Measurements from ENCODE around the gene FSCN2. TPM values are rescaled to one million over a fixed set of nuclear protein-coding genes. Genes with fewer than 3 reads are reported as not detected.

The FSCN2 gene
- total and polyA plus RNA-seq, 2 donors (not counting 3 experiments of a cell fraction or from before 2014, with no cell fraction given) = 0.32 to 0.71 TPM

DNA sequence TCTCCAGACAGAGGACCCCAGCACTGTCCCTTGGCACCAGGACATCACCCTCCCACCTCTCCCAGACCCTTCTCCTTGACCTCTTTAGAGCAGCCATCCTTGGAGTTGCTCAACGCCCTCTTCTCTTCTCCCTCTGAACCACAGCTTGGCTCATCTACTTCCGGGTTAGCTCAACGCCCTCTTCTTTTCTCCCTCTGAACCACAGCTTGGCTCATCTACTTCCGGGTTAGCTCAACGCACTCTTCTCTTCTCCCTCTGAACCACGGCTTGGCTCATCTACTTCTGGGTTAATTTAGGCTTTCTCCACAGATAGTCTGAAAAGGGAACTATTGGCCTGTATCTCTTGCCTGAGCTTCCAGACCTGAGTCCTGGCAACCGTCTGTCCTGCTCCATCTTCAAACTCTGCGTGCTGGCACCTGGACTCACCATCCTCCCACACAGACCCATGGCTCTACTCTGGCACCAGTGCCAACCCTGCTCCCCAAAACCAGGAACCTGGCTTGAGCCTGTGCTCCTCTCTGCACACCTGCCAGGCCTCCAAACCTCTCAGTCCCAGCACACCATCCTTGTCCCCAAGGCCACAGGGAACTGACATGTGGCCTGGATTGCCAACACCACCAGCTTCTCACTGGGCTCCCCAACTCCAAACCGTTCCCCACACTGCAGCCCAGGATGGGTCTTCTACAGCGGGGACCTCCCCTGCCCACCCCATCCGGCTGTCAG lies 49.3 kb downstream of the FSCN2 start:
- FAIRE-seq = no peak
- dilution Hi-C loops (cut with MboI; ENCODE audit: extremely low pct_ligation_motif_present, low sequenced_read_pairs) = no loop called here
- no peak overlapping the region for H3K4me3 ChIP-seq (replicated peaks in 1 of 3; ENCODE audit: insufficient read depth in 1 of 3, low read depth in 1 of 3, low read length in 3 of 3)
- H3K9ac ChIP-seq (replicated peaks; ENCODE audit: extremely low read depth, insufficient read depth, low read length) = no peak overlapping the region
- peaks cover 51% of the 10 kb centered on the region for H3K79me2 ChIP-seq (ENCODE audit: control insufficient read depth, insufficient read depth, low read length)
- BruUV-seq (replicated peaks) = no TSS peak
- ChIA-PET CTCF (interaction anchor here (0.8 to 2.7 kb wide), 4 partner anchors 11 to 24 kb away, joined by 3 to 18 read pairs (median 8); no protein-coding TSS in a partner anchor), POLR2A (interaction anchor here (1.4 to 1.5 kb wide), 2 partner anchors 10 to 11 kb away, joined by 5 to 13 read pairs; no protein-coding TSS in a partner anchor)
- H4K20me1 ChIP-seq (replicated peaks; ENCODE audit: control insufficient read depth, extremely low read depth, insufficient read depth, low read length) = no peaks in the 10 kb centered on the region
- H2AFZ ChIP-seq (ENCODE audit: low read depth, low read length) = no peak overlapping the region
- TF ChIP-seq, protein P1, sequence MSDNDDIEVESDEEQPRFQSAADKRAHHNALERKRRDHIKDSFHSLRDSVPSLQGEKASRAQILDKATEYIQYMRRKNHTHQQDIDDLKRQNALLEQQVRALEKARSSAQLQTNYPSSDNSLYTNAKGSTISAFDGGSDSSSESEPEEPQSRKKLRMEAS (IDR thresholded peaks at IDR 0.05; ENCODE audit: insufficient read depth, insufficient read length) = no peak
- TF ChIP-seq CTCF (IDR thresholded peaks at IDR 0.05; ENCODE audit: extremely low read depth in 1 of 2, insufficient read depth in 1 of 2, low read depth in 1 of 2, low read length in 2 of 2) (no peak), GATA2 (IDR thresholded peaks at IDR 0.05; ENCODE audit: insufficient read depth, insufficient read length, low read depth, low read length) (no peak), JUN (IDR thresholded peaks at IDR 0.05; ENCODE audit: borderline replicate concordance, insufficient read depth, insufficient read length, low read depth) (no peak), MYC (IDR thresholded peaks at IDR 0.05; ENCODE audit: low read depth, low read length) (no peak), EZH2 (IDR thresholded peaks at IDR 0.05; ENCODE audit: borderline replicate concordance, low read depth, low read length, severe bottlenecking) (no peak), FOS (IDR thresholded peaks at IDR 0.05; ENCODE audit: borderline replicate concordance, insufficient read depth, low read length) (no peak)
- peak overlapping the region; percentile 81 for H3K27ac ChIP-seq (ENCODE audit: insufficient read depth, low read depth, low read length)
- DNase-seq (ENCODE audit: low read depth, low spot score) = no peak
- no peaks in the 10 kb centered on the region for H3K9me1 ChIP-seq (replicated peaks; ENCODE audit: control insufficient read depth, extremely low read depth, insufficient read depth, low read length)
- intact Hi-C loops (cut with micrococcal nuclease) = loop anchor here (2.0 kb wide), 1 partner anchor 25 kb away; the partner anchor contains the start of gene FAAP100
- no peak overlapping the region for H3K4me2 ChIP-seq (ENCODE audit: insufficient read depth, low read length)
- H3K36me3 ChIP-seq (ENCODE audit: control insufficient read depth in 2 of 2, extremely low read depth in 1 of 2, insufficient read depth in 2 of 2, low read length in 2 of 2) = peaks cover 15 to 21% of the 10 kb centered on the region in 2 experiments
- H3K9me3 ChIP-seq (replicated peaks; ENCODE audit: control insufficient read depth, insufficient read depth, low read length) = no peaks in the 10 kb centered on the region
- H3K4me1 ChIP-seq (ENCODE audit: control insufficient read depth, extremely low read depth, insufficient read depth, low read length) = peaks cover 27% of the 10 kb centered on the region
- H3K27me3 ChIP-seq (ENCODE audit: control insufficient read depth in 2 of 2, insufficient read depth in 2 of 2, low read length in 2 of 2) = no peaks in the 10 kb centered on the region

Measured in endothelial cell of umbilical vein (primary cell).